ENCODE data around the gene PKNOX2.

Gene PKNOX2

DNA sequence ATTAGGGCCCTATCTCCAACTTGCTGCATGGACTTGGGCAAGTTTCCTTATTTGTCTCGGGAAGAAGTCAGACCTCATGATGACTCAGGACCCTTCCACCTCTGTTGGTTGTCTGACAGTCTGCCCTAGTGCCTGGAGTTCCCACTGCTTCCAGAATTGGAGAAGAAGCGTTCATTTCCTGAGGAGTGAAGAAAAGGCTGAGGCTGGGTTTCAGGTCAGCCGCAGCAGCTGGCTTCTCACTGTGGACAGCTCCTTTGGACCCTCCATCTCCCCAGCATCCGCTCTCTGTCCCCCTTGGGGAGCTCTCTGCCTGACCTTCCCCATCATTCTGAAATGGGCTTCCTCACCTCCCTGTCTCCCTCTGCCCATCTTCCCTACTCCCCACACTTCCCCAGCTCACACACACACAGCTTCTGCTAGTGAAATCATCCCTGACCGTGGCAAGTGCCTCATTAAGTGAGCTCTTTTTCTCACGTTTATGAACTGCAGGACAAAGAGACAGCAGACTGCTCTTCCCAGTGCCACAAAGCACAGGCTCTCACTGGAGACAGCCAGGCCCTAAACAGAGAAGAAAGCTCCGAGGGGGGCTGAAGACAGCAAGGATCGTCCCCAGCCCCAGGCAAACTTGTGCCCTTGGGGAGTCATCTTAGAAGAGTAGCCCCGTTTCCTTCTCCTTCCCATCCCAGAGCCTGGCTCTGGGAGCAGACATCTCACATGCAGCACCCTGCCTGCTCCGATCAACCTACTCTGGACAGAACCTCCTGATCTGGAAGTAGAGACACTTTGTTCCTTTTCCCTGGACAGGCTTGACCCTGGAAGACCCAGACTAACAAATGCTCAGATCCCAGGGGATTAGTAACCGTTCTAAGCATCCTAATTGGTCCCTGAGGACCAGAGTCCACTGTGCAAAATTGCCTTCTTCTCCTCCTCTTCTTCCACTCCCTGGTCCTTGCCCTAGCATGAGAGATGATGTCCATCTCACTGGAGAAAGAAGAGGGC lies 173.6 kb downstream of the PKNOX2 start:
- no peak for DNase-seq (ENCODE audit: low read depth in 2 of 2)

DNA sequence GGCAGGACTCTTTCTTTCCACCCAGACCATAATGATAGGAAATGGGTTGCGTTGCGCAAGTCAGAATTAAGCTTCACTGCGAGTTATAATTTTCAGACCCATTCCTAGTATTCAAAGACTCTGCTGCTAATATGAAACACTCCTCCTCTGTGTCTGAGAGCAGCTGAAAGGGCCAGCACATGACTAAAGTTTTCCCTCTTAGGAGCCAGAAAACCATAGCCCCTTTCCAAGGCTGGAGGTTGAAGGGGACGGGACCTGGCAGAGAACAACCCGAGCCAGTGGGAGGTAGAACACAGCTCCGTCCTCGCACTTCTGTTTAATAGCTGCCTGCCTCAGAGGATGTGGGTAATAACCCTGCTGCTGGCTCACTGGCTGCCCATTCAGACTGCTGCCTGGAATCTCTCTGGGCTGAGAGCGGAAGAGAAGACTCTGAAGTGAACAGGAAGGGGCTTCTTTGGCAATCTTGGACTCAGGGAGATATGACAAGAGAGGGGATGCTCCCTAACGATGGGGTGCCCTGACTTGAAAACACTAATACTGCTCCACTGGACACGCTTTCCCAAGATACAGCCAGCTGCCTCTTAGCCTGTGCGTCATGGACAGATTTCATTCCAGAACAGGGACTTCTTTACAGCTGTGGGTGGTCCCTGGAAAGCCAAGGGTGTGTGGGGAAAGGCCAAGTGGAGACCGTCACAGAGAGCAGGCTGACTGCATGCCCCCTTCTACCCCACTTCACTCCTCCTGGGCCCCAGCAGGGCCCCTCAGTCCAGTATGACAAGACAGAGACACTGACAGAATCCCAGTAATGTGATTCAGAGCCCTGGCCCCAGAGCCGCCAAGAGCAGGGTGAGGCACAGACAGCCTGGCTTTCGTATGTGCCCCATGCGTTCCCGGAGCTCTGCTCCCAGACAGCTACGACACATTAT lies 174.6 kb downstream of the PKNOX2 start:
- DNase-seq (ENCODE audit: low read depth in 2 of 2): no peak

DNA sequence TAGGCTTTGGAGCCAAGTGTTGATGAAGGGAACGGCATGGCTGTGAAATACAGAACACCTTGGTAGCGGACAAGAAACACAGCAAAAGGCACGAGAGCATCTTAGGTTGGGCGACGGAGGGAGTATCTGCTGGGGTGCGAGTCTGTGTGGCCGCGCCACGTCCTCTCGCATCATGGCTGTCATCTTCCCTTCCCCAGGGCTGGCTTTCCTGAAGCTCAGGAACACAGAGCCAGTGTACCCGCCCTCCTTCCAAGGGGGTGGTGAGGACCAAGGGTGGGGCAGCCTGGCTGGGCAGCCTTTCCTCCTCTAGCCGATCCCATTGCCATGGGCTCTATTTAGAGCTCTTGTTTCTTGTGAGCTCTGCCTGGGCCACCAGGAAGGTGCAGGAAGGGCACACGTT lies 177.1 kb downstream of the PKNOX2 start:
- no peak for DNase-seq (ENCODE audit: low read depth in 2 of 2)

DNA sequence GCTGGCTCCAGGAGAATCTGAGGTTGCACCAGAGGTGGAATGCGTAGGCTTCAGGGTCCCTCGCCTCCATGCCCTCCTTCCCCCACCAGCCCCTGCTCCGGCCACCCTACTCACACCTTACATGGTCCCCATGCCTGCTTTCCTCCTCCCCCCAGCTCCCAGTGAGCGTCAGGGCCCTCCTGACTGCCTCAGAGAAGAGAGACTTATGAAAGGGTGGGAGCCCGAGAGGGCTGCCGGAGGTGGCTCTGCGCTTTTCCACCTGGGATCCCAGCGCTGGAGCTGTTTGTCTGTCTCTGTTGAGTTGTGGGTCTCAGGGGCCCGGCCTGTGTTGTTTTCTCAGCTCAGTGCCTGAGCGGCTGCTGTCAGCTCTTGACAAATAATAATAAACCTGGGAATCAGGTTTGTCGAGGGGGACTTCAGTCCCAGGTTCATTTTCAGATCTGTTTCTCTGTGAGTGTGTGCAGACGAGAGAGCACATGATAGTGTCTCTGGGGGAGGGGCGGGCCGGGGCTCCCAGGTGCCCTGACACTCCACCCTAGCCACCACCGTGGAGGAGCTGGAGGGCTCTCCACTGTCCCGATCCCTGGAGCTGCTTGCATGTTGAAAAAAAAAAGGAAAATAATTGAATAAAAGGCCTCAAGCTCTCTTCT lies 177.9 kb downstream of the PKNOX2 start:
- DNase-seq (ENCODE audit: low read depth in 2 of 2): no peak

DNA sequence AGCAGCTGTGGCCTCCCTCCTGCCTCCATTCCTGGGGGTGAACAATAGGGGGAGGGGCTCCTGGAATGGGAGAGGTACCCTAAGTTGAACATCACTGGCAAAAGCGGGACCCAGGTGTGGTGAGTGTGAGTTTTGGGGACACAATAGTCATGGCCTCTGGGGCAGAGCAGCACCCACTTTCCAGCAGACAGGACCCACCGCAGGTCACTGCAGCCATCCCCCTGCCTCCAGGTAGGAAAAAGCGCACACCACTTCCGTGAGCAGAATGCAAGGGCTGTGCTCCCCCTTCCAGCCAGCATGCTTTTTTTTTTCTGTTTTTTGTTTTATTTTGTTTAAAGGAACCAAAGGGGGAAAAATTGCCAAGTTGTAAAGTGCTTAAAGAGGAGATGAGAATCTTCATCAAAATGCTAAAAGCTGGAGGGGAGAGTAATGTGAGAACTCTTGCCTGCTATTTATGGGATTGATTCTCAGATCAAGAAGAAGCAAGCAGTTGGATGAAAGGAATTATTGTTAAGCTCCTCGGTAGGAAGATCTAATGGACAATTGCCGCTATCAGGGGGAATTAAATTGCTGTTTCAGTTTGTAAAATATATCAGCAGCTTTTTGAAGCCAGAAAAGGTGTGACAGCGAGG lies 178.7 kb downstream of the PKNOX2 start:
- no peak for DNase-seq (ENCODE audit: low read depth in 2 of 2)

DNA sequence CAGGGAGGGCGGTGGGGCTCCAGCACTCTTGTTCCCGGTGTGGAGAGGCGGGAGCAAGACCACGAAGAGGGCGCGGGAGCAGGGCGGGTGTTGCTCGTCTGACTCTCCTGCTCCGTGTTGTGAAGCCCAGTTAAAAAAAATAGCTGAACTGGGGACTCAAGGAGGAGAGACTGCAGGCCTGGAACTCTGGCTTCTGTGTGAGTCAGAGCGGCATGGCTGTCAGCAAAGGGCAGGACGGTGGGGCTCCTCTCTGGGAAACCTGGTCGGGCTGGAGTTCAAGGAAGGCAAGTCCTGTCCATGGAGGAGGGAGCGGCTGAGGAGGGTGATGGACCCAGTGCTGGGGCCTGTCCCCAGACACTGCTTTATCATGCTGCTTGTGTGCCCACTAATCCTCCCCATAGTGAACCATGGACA lies 179.2 kb downstream of the PKNOX2 start:
- DNase-seq (ENCODE audit: low read depth in 2 of 2): no peak

DNA sequence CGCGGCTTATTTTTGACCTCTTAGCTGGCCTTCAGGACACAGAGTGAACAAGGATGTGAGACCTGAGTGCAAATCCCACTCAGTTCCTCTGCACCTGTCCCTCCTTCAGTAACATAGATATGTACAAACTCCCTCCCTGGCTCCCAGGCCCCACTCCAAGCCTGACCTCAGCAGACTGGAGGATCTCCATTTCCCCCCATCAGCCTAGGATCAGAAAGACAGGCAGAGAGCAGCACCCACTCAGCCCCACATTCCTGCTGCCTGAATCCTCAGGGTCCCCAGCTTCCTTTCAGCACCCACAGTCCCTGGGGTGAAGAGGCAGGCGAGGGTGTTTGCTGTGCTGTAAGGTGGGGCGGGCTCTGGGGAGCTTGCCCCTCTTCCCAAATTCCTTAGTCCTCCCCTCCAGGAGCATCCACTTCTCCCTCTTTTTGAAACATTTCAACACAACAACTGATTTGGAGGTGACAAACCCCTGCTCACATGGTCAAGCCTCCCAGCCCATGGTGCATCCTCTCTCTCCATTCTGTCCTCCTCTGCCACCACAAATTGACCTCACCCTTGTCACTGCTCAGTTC lies 180.4 kb downstream of the PKNOX2 start:
- DNase-seq (ENCODE audit: low read depth in 2 of 2): no peak

DNA sequence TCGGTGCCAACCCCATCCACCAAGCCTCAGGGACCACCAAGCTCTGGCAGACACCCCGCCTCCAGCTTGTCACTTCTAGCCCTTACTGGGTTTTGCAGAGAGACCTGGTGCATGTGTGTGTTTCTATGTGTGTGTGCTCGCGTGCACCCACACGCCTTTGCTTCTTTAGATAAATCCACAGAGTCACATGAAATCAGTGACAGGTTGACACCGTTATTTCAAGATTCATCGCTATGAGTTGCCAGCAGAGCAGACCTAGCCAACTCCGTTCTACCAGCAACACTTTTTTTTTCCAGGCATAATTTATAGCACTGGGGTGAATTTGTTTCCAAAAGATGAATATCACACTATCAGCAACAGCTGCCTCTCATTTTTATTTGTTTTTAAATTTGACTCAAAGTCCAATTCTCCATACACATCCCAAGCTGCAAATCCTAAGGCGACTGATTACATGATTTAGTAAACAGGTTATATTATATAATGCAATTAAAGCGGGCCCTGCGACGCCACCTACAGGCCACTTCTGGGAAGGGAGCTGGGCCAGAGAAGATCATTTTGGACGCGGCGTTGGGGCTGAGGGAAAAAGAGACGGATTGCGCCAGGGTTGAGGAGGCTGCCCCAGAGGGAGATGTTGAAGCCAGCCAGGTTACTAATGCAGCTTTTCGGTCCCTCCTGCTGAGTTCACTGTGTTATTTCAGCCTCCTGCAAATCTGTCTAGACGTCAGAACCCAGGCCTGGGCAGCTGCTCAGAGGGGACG lies 181.0 kb downstream of the PKNOX2 start:
- DNase-seq (ENCODE audit: low read depth in 2 of 2): no peak

DNA sequence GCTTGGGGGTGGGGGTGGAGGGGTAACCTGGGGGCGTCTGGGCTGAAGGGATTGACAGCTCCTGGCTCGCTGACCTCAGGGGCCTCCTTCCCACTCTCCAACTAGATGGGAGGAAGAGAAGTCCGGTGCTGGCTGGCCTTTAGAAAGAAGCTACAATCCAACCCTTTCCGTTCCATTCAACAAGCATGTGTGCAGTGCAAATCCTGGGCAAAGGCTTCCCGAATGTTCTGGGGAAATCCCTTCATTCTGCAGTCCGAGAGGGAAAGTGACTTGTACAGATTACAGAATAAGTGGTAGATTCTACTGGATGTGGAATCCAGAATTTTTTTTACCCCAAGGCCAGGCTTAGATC lies 181.6 kb downstream of the PKNOX2 start:
- no peak for DNase-seq (ENCODE audit: low read depth in 2 of 2)

DNA sequence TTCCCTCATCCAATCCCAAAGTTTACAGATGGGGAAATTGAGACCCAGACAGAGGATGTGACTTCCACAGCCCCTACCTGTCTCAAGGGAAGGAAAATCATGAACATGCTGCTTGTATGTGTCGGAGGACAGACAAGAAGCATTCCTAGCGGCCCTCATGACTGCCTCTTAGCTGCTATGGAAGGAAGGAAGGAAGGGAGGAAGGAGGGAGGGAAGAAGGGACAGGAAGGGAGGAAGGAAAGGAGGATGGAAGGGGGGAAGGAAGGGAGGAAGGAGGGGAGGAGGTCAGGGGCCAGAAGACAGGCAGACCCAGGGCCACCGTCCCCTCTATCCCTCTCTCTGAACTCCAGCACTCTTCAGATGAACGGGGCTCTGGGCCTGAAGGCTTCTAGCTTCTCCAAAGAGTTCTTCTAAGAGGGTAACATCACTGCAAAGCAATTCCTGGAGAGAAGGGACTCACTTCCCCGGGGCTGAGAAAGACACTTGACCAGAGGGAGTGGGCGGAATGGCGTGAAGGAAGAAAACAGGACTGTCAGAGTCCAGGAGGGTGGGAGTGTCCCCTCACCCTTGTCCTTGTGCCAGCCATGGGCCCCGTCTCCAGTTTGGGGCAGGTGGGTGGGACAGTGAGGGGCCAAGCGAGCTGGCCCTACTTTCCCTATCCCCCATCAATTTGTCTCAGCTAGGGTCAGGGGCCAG lies 182.2 kb downstream of the PKNOX2 start:
- DNase-seq (ENCODE audit: low read depth in 2 of 2): no peak

DNA sequence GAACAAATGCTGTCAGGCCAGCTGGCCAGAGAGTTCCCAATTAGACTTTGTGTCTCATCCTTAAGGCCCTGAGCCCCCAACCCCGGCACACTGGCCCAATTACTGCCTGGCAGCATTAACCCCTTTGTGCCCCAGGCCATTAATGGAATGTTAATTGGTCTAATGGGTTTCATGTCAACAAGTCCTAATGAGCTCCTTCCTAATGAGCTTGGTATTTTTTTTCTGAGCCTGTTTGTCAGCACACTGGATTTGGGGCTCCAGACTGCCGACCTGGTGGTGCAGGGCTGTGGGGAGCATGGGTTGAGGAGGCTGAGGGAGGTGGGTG lies 182.7 kb downstream of the PKNOX2 start:
- DNase-seq (ENCODE audit: low read depth in 2 of 2): no peak

DNA sequence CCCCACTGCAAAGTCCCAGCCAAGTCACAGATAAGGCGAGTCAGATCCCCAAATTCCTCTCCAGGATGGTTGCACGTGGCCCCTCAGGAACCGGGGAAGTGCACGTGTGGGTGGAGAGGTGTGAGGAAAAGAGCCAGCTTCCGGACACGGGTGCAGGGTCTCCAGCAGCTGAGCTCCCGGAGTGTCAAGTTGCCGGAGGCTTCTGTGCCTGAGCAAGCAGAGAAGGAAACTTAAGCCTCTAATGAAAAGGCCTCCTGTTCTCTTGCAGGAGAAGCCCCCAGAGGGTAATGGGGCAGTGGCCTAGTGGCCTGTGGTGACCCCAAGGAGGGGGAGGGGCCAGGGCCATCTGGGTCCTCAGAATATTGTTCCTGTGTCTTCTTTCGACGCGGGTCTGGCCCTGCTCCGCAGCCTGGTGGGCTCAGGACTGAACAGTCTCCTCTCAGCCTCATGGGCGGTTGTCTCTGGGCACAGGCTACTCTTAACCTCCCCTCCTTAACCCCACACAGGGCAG lies 183.6 kb downstream of the PKNOX2 start:
- DNase-seq (ENCODE audit: low read depth in 2 of 2): no peak

DNA sequence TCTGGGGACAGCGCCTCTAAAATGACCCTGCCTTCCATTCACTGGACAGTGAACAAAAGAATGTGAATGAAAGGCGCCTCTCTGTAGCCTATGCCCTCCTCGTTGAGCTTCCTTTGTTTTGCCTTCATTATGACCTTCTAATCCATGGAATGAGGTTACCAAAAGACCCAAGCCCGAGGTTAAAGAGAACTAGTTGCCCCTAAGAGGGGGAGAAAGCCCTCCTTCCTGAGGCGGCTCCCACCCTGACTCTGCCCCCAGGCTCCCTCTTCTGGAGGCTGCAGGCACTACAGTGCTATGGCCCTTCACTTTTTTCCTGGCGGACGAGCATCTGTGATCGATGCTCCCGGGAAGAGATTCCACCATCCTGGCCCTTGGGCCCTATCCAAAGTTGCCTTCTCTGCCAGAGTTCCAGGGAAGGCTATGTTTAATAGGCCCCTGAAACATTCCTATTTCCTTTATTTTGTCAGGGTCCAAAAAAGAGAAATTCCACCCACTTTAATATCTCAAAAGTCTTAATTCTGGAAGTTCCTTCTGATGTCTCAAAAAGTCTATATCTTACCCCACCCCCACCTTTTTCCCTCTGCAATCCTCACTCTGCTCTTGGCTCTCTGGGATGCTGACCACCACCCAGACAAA lies 184.2 kb downstream of the PKNOX2 start:
- peak in 1 of 2 donors; percentile 5 for DNase-seq (ENCODE audit: low read depth in 2 of 2)

DNA sequence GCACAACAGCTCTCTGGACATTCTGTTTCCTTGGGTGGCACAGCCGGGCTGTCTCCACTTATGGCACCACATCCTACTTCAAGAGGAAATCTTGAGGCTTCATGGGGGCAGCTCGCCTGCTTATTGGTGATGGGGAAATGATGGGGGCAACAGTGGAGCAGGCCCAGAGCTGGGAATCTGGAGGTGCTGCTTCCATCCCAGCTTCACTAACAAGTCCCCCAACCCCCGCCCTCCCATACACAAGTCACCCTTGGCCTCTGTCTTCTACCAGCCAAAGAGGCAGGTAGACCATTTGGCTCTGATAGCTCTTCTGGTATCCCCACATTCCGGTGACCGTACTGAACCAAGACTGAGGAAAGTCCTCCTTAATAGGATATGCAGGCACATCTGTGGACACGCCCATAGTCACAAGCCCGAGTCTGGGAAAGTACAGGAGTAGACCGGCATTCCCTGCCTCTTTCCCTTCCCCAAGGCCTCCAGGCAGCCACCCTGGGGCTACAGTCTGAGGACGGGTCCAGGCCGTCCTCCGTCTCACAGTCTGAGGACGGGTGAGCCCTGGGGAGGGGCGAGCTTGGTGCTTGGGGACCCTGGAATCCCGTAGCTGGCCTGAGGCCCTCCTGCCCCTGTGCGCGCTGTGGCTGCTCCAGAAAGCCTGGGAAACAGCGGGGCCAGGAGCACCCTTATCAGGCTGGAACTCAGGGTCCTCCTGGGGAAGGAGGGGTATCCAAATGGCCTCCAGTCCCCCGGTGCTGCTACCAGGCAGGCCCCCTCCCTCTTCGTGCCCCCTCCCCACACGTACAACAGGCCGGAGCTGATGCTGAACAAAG lies 185.9 kb downstream of the PKNOX2 start:
- no peak for DNase-seq (ENCODE audit: low read depth in 2 of 2)

DNA sequence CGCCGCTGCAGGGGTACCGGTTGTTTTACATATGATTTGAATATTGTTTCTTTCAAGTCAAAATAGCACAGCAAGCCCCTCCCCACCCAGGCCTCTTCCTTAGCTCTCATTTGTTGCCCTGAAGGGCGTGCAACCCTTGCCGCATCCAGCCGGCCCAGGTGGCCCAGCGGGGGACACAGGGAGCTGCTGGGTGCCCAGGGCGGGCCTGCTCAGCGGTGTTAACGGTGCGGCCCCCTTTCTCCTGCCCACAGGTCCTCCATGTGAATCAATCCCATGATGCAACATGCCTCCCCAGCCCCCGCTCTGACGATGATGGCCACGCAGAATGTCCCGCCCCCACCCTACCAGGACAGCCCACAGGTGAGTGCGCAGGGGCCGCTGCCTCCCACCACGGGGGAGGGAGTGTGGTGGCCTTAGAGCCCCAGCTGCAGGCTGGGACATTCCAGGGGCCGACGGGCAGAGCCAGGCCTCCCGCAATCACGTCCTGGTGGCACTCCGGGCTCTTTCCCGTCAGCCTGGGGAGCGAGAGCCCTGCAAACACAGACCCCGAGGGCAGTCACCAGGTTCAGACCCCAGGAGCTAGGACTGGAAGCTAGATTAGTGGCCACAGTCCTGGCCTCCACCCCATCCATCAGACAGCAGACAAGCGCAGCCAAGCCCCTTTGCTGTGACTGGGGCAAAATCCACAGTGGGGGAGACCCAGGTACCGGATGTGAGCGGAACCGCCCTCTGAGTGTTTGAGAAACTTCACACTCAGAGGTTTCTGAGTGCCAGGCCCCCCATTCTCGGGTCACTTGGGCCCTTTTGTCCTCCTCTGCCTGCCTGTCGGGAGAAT lies 186.7 kb downstream of the PKNOX2 start:
- no peak for DNase-seq (ENCODE audit: low read depth in 2 of 2)

DNA sequence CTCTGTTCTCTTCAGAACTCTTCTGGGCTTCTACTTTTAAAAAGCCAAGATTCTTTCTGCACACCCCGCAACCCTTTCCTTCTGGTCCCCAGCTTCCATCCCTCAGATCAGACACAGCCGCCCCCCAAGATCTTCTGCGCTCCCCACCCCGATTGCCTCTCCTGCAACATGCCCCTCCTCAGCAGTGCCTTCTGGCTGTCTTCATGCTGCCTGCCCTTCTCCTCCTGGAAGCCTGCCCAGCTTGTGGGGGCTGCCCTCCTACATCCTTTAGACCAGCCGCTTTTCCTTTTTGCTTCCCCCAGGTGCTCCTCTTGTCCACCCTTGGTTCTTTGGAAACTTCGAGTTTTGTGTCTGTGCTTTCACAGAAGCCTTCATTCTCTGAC lies 187.3 kb downstream of the PKNOX2 start:
- no peak for DNase-seq (ENCODE audit: low read depth in 2 of 2)

DNA sequence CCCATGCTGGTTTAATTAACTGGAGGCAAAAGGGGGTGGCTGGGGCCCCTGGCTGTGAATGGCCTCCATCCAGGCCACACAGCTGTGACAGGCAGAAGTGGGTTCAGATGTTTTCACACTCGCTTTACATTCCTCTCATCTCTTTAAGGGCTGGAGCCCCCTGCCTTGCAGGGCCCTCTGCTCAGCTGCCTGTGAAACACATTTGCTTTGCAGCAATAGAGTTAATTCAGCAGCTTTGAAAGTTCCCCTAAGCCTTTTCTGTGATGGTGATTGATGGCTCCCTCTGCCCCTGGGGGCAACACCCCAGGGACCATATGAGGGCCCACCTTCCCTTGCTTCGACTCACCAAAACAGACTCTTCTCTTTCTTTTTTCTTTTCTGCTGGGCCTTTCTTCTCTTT lies 192.2 kb downstream of the PKNOX2 start:
- DNase-seq (ENCODE audit: low read depth in 2 of 2): no peak

DNA sequence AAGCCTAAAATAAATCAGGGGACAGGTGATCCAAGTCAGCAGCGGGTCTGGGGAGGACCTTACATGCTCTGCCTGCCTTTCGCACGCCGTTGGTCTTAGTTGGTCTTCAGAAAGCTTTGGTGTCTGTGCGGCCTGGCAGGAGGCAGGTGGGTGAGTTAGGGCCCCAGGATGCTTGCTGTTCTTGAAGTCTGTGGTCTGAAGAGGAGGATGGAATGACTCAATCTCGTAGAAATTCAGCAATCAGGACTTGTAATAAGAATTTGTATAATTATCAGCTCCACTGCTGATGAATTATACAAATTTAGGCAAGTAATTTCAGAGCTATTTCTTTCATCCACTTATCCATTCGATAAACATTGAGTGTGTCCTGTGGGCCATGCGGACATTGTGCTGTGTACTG lies 193.0 kb downstream of the PKNOX2 start:
- DNase-seq (ENCODE audit: low read depth in 2 of 2): no peak

All from stimulated activated CD8-positive, alpha-beta memory T cell treated with anti-CD3 and anti-CD28 coated beads, Interleukin-7, amount 100 ng/mL, for 4 hours (primary cell).